Neural progenitor cell (in vitro differentiated cells): ENCODE data around the gene EGFLAM.

ENCODE experiments used
- CTCF ChIP-seq: fragments of 200-600 bp; sonication (generic); IDR thresholded peaks from 2 replicates; pipeline ENCODE4 v1.5.1; 2017; ENCODE audit warnings: antibody characterized with exemption, mild to moderate bottlenecking
- EZH2 ChIP-seq: fragments of 200-600 bp; sonication (generic); IDR thresholded peaks from 2 replicates; pipeline ENCODE4 v1.6.1; 2017; ENCODE audit warnings: antibody characterized with exemption, mild to moderate bottlenecking, moderate library complexity
- EZH2phosphoT487 ChIP-seq: fragments of 200-600 bp; sonication (generic); IDR thresholded peaks from 2 replicates; pipeline ENCODE4 v1.6.1; 2017; ENCODE audit warnings: antibody characterized with exemption

- TF ChIP-seq CTCF = no peak
- TF ChIP-seq EZH2 = no peak
- TF ChIP-seq EZH2phosphoT487 = no peak
Measured at GRCh38 chr5:38338455-38338854, 80.1 kb downstream of the EGFLAM start.
